Neural cell (in vitro differentiated cells): ENCODE measurements around the gene RFT1. TPM values are rescaled to one million over a fixed set of nuclear protein-coding genes. Genes with fewer than 3 reads are reported as not detected.

Experiments used
- H2AFZ ChIP-seq: fragments of 200-600, 300-800 bp; sonication (generic), shearing (Covaris generic); 2 replicates; pipeline ENCODE4 v1.6.0; 2014; ENCODE audit warnings: low read depth, mild to moderate bottlenecking, antibody characterized with exemption, low read length, moderate library complexity
- H3F3A ChIP-seq: fragments of 200-600 bp; shearing (Covaris generic); 2 replicates; pipeline ENCODE4 v1.6.1; 2016; ENCODE audit warnings: mild to moderate bottlenecking, moderate library complexity, mixed read lengths, antibody characterized with exemption, low read length; ENCODE audit not compliant: insufficient read depth, poor library complexity, severe bottlenecking
- H3K27ac ChIP-seq: fragments of 200-600, 300-800 bp; sonication (generic), shearing (Covaris generic); 2 replicates; pipeline ENCODE4 v1.5.1; 2014; ENCODE audit warnings: mild to moderate bottlenecking, low read length, moderate library complexity
- H3K27me3 ChIP-seq: fragments of 300-800, 200-600 bp; sonication (generic), shearing (Covaris generic); 2 replicates; pipeline ENCODE4 v1.6.0; 2014; ENCODE audit warnings: mild to moderate bottlenecking, low read depth, low read length, moderate library complexity; ENCODE audit not compliant: insufficient read depth
- H3K36me3 ChIP-seq: fragments of 300-800, 200-600 bp; sonication (generic), shearing (Covaris generic); 2 replicates; pipeline ENCODE4 v1.5.1; 2014; ENCODE audit warnings: mild to moderate bottlenecking, antibody characterized with exemption, low read length, moderate library complexity; ENCODE audit not compliant: insufficient read depth
- H3K4me2 ChIP-seq: fragments of 300-800, 200-600 bp; sonication (generic), shearing (Covaris generic); 2 replicates; pipeline ENCODE4 v1.6.0; 2014; ENCODE audit warnings: mild to moderate bottlenecking, low read length
- H3K4me3 ChIP-seq: fragments of 300-800, 200-600 bp; sonication (generic), shearing (Covaris generic); 2 replicates; pipeline ENCODE4 v1.5.1; 2014; ENCODE audit warnings: mild to moderate bottlenecking, low read length, moderate library complexity
- H3K79me2 ChIP-seq: fragments of 200-600 bp; shearing (Covaris generic); replicated peaks from 2 replicates; pipeline ENCODE4 v1.6.0; 2014; ENCODE audit warnings: mild to moderate bottlenecking, low read length, moderate library complexity; ENCODE audit not compliant: insufficient read depth
- H3K9ac ChIP-seq: fragments of 300-800, 200-600 bp; sonication (generic), shearing (Covaris generic); 2 replicates; pipeline ENCODE4 v1.6.1; 2016; ENCODE audit warnings: mild to moderate bottlenecking, low read length, mixed read lengths
- H3K9me2 ChIP-seq: fragments of 200-600 bp; shearing (Covaris generic); 2 replicates; pipeline ENCODE4 v1.6.1; 2016; ENCODE audit warnings: mild to moderate bottlenecking, low read length, mixed read lengths; ENCODE audit not compliant: insufficient read depth
- H3K9me3 ChIP-seq: fragments of 200-600, 300-800 bp; sonication (generic), shearing (Covaris generic); 2 replicates; pipeline ENCODE4 v1.6.1; 2016; ENCODE audit warnings: mild to moderate bottlenecking, mixed run types, low read length, moderate library complexity, mixed read lengths
- H4K20me1 ChIP-seq: fragments of 200-600 bp; shearing (Covaris generic); 2 replicates; pipeline ENCODE4 v1.6.1; 2016; ENCODE audit warnings: mild to moderate bottlenecking, mixed run types; ENCODE audit not compliant: insufficient read depth
- CTCF ChIP-seq: fragments of 450-650 bp; IDR thresholded peaks from 2 replicates; pipeline ENCODE4 v1.5.1; 2014; ENCODE audit warnings: antibody characterized with exemption, mild to moderate bottlenecking, moderate library complexity; ENCODE audit not compliant: poor library complexity, severe bottlenecking
- EP300 ChIP-seq: fragments of 450-650 bp; conservative IDR thresholded peaks from 2 replicates; pipeline ENCODE4 v1.6.1; 2014; ENCODE audit warnings: antibody characterized with exemption, mild to moderate bottlenecking, moderate library complexity; ENCODE audit not compliant: poor library complexity, severe bottlenecking
- EZH2 ChIP-seq: fragments of 200-600, 300-800 bp; shearing (Covaris generic), sonication (generic); IDR thresholded peaks from 2 replicates; pipeline ENCODE4 v1.6.1; 2014; ENCODE audit warnings: antibody characterized with exemption, low read length, borderline replicate concordance, mild to moderate bottlenecking; ENCODE audit not compliant: insufficient read depth, poor library complexity, severe bottlenecking
- MXI1 ChIP-seq: fragments of 450-650 bp; conservative IDR thresholded peaks from 2 replicates; pipeline ENCODE4 v1.6.1; 2014; ENCODE audit warnings: antibody characterized with exemption, mild to moderate bottlenecking; ENCODE audit not compliant: poor library complexity, severe bottlenecking
- POLR2AphosphoS5 ChIP-seq: IDR thresholded peaks from 2 replicates; pipeline ENCODE4 v1.6.1; 2012
- RAD21 ChIP-seq: fragments of 450-650 bp; conservative IDR thresholded peaks from 2 replicates; pipeline ENCODE4 v1.6.1; 2014; ENCODE audit warnings: antibody characterized with exemption, mild to moderate bottlenecking, moderate library complexity
- REST ChIP-seq: IDR thresholded peaks from 2 replicates; pipeline ENCODE4 v1.6.1; 2012; ENCODE audit warnings: borderline replicate concordance
- SMC3 ChIP-seq: fragments of 450-650 bp; conservative IDR thresholded peaks from 2 replicates; pipeline ENCODE4 v1.6.1; 2014; ENCODE audit warnings: antibody characterized with exemption, mild to moderate bottlenecking, moderate library complexity; ENCODE audit not compliant: poor library complexity
- TAF1 ChIP-seq: IDR thresholded peaks from 2 replicates; pipeline ENCODE4 v1.6.1; 2012; ENCODE audit warnings: low read depth
- polyA plus RNA-seq: library from polyadenylated mRNA; depleted of rRNA; stranded (reverse); fragments of >200 nt; gene quantifications from 2 replicates; pipeline ENCODE4 v1.2.3, GENCODE V29; 2014

RFT1 gene
- polyA plus RNA-seq, 1 donor from 2014 or later, result 6.1 TPM

- no peaks in the 10 kb centered on the region for H3K79me2 ChIP-seq
- no peaks in the 10 kb centered on the region for H3K36me3 ChIP-seq
- no peak overlapping the region for H3K4me3 ChIP-seq
- peaks cover 37% of the 10 kb centered on the region for H3K27me3 ChIP-seq
- no peaks in the 10 kb centered on the region for H4K20me1 ChIP-seq
- TF ChIP-seq EP300, result no peak
- no peak for TF ChIP-seq POLR2AphosphoS5
- TF ChIP-seq EZH2, result no peak
- no peak for TF ChIP-seq TAF1
- no peak for TF ChIP-seq RAD21
- TF ChIP-seq CTCF, result no peak
- TF ChIP-seq REST, result no peak
- no peak for TF ChIP-seq MXI1
- TF ChIP-seq SMC3, result no peak
- no peak overlapping the region for H3K9ac ChIP-seq
- H2AFZ ChIP-seq, result no peak overlapping the region
- H3K9me2 ChIP-seq, result no peaks in the 10 kb centered on the region
- H3F3A ChIP-seq, result no peaks in the 10 kb centered on the region
- H3K9me3 ChIP-seq, result no peaks in the 10 kb centered on the region
- no peak overlapping the region for H3K27ac ChIP-seq
- H3K4me2 ChIP-seq, result no peak overlapping the region
Measured at GRCh38 chr3:53155760-53156159, 25.5 kb upstream of the RFT1 start.

GRCh38 chr3:53154881-53155285 lies 24.6 kb upstream of the RFT1 start:
- Histone ChIP-seq H3K27me3 (peaks cover 28% of the 10 kb centered on the region), H3K9ac (no peak overlapping the region)

More at GRCh38 chr3:53154881-53155285, 24.6 kb upstream of the RFT1 start:
- Histone ChIP-seq H2AFZ (no peak overlapping the region), H3K27ac (no peak overlapping the region), H3K4me3 (no peak overlapping the region), H3F3A (no peaks in the 10 kb centered on the region), H3K4me2 (no peak overlapping the region), H3K36me3 (no peaks in the 10 kb centered on the region), H3K9me3 (no peaks in the 10 kb centered on the region), H3K9me2 (no peaks in the 10 kb centered on the region), H4K20me1 (no peaks in the 10 kb centered on the region), H3K79me2 (no peaks in the 10 kb centered on the region)
- no peak for TF ChIP-seq CTCF
- no peak for TF ChIP-seq REST
- no peak for TF ChIP-seq SMC3
- no peak for TF ChIP-seq EZH2
- no peak for TF ChIP-seq POLR2AphosphoS5
- TF ChIP-seq EP300, result no peak
- no peak for TF ChIP-seq MXI1
- no peak for TF ChIP-seq RAD21
- TF ChIP-seq TAF1, result no peak
